ENCODE results near the gene HUWE1. TPM values are rescaled to one million over a fixed set of nuclear protein-coding genes. Genes with fewer than 3 reads are reported as not detected.
"Not testable (repeated sequence)": the region's sequence is repeated elsewhere in the genome, so short reads cannot be mapped to it uniquely, and the experiment has no call there.

HUWE1 gene
- polyA plus RNA-seq, 1 experiment, result 57.5 TPM

- Histone ChIP-seq H3K27me3 (ENCODE audit: control insufficient read depth, insufficient read depth, low read length) (no peaks in the 10 kb centered on the region), H3K36me3 (ENCODE audit: control insufficient read depth, insufficient read depth, low read length) (peaks cover 25% of the 10 kb centered on the region), H3K4me3 (ENCODE audit: low read depth, low read length) (no peak overlapping the region)
- POLR2A ChIA-PET, result no interaction called here
- CTCF ChIA-PET, result no interaction called here
- no peak for DNase-seq (ENCODE audit: low read depth)
- no peak for TF ChIP-seq CTCF (IDR thresholded peaks at IDR 0.05; ENCODE audit: insufficient read depth, low read depth, low read length)
Measured at GRCh38 chrX:53544936-53545335, 141.6 kb downstream of the HUWE1 start.

DNA sequence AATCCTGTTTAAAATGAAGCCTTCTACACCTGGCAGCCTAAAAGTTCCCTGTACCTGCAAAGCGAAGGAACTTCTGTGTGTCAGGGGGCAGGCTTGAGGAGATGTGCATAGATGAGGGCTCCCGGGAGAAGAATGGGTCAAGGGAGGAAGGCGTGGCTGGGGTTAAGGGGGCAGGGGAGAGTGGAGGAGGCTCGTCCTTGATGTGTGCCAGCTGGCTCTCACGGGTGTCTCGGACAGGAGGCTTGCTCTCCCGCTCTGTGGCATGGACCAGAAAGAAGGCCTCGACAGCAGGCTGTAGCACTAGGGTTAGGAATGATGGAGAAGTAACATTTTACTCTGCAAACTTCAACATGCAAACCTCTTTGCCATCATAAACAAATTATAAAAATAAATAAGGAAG lies 147.7 kb downstream of the HUWE1 start:
- Histone ChIP-seq H3K27me3 (ENCODE audit: control insufficient read depth, insufficient read depth, low read length) (no peaks in the 10 kb centered on the region), H3K36me3 (ENCODE audit: control insufficient read depth, insufficient read depth, low read length) (peaks cover 27% of the 10 kb centered on the region), H3K4me3 (ENCODE audit: low read depth, low read length) (no peak overlapping the region)
- ChIA-PET CTCF (no interaction called here), POLR2A (no interaction called here)
- DNase-seq (ENCODE audit: low read depth), result no peak
- no peak for TF ChIP-seq CTCF (IDR thresholded peaks at IDR 0.05; ENCODE audit: insufficient read depth, low read depth, low read length)

DNA sequence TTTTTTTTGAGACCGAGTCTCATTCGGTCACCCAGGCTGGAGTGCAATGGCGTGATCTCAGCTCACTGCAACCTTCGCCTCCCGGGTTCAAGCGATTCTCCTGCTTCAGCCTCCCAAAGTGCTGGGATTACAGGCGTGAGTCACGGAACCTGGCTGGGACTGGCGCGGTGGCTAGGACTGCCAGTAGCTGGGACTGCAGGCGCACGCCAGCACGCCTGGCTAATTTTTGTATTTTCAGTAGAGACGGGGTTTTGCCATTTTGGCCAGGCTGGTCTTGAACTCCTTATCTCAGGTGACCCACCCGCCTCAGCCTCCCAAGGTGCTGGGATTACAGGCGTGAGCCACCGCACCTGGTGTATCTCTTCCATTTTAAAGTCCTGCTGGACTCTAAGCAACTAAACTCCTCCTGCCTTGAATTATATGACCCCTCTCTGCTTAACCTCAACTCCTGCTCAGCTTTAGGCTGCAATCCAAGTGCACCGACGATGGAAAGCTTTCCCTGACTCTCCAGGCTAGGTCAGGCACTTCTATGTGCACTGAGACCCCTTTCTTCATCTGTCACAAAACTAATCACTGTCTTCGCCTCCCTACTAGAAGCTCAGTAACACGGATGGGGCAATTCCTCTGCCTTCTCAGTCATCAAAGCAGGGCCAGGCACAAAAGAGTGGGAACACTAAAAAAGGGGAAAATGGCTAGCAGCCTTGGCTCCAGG lies 155.1 kb downstream of the HUWE1 start:
- H3K4me3 ChIP-seq (ENCODE audit: low read depth, low read length); POLR2A ChIA-PET; H3K27me3 ChIP-seq (ENCODE audit: control insufficient read depth, insufficient read depth, low read length); DNase-seq (ENCODE audit: low read depth); CTCF ChIA-PET: not testable (repeated sequence)
- peaks cover 12% of the 10 kb centered on the region for H3K36me3 ChIP-seq (ENCODE audit: control insufficient read depth, insufficient read depth, low read length)

GRCh38 chrX:53526999-53527398 lies 159.5 kb downstream of the HUWE1 start:
- CTCF ChIA-PET, result no interaction called here
- POLR2A ChIA-PET, result no interaction called here

GRCh38 chrX:53511322-53511721 lies 175.2 kb downstream of the HUWE1 start:
- TF ChIP-seq CTCF (IDR thresholded peaks at IDR 0.05; ENCODE audit: insufficient read depth, low read depth, low read length), result no peak
- H3K4me3 ChIP-seq (ENCODE audit: low read depth, low read length), result no peak overlapping the region
- ChIA-PET CTCF (no interaction called here), POLR2A (no interaction called here)
- no peaks in the 10 kb centered on the region for H3K27me3 ChIP-seq (ENCODE audit: control insufficient read depth, insufficient read depth, low read length)
- H3K36me3 ChIP-seq (ENCODE audit: control insufficient read depth, insufficient read depth, low read length), result no peaks in the 10 kb centered on the region
- no peak for DNase-seq (ENCODE audit: low read depth)

More at GRCh38 chrX:53526999-53527398, 159.5 kb downstream of the HUWE1 start:
- H3K27me3 ChIP-seq (ENCODE audit: control insufficient read depth, insufficient read depth, low read length), result no peaks in the 10 kb centered on the region
- no peak for TF ChIP-seq CTCF (IDR thresholded peaks at IDR 0.05; ENCODE audit: insufficient read depth, low read depth, low read length)
- no peak for DNase-seq (ENCODE audit: low read depth)
- H3K36me3 ChIP-seq (ENCODE audit: control insufficient read depth, insufficient read depth, low read length), result no peaks in the 10 kb centered on the region
- H3K4me3 ChIP-seq (ENCODE audit: low read depth, low read length), result no peak overlapping the region

GRCh38 chrX:53504035-53504434 lies 182.5 kb downstream of the HUWE1 start:
- H3K27me3 ChIP-seq (ENCODE audit: control insufficient read depth, insufficient read depth, low read length); CTCF ChIA-PET; DNase-seq (ENCODE audit: low read depth); H3K4me3 ChIP-seq (ENCODE audit: low read depth, low read length); H3K36me3 ChIP-seq (ENCODE audit: control insufficient read depth, insufficient read depth, low read length); POLR2A ChIA-PET: not testable (repeated sequence)

All from BJ (cell line).